Left kidney (tissue), 2 donors: Measurements from ENCODE around the gene ITGB3. TPM values are rescaled to one million over a fixed set of nuclear protein-coding genes. Genes with fewer than 3 reads are reported as not detected.
"Not testable (repeated sequence)": the region's sequence is repeated elsewhere in the genome, so short reads cannot be mapped to it uniquely, and the experiment has no call there.

Experiments
- DNase-seq: peaks from one replicate; pipeline ENCODE4 v3.0.0-alpha.2; 2013
- polyA plus RNA-seq: library from polyadenylated mRNA; unstranded; fragments of 120-200 nt; gene quantifications from one replicate; pipeline ENCODE4 v1.2.1, GENCODE V29; 2013; ENCODE audit not compliant: insufficient read length

ITGB3 gene
- polyA plus RNA-seq, 1 donor = 21.8 TPM

DNA sequence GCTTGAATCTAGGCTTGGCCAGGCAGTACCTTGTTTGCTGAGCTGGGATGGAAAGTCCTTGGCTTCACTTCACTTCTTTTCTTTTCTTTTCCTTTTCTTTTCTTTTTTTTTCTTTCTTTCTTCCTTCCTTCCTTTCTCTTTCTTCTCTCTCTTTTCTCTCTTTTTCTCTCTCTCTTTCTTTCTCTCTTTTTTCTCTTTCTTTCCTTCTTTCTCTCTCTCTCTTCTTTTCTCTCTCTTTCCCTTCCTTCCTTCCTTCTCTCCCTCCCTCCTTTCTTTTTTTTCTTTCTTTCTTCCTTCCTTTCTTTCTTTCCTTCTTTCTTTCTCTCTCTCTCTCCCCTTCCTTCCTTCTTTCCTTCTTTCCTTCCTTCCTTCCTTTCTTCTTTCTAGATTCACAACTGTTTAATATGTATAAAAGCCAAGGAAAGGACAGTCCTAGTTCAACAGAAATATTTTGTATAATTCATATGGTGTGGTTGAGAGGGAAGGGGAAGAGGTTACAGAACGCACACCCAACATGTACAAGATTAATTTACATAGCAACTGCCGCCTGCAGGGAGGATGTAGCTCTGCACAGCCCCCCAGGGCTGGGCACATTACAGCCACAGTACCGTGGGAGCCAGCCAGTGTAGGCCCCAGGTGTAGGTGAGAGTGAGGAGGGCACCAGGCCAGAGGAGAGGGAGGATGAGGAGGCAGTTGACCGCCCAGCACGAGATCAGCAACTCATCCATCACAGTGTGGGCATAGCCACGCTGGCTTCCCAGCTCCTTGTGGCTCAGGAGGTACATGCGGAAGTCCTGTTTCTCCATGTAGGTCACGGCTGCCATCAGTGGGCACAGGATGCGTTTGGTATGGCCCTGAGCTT, 9.7 kb upstream of the ITGB3 start:
- DNase-seq = no peak

DNA sequence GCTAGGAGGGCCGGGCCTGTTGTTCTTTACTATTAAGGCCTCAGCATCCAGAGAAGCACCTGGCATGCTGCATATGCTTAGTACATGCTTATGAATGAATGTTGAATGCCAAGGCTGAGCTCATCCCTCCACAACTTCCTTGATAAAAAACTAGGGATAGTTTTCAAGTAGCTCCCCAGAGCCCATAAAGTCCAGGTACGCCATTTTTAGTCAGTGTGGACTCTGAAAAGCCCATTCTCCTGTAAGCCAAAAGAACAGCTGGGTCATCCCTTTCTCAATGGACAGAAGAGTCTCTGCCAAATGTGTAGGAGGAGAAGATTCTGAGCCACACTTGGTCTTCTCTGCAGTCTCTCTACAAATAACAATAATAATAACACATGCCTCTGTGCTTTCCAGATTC, 8.9 kb upstream of the ITGB3 start:
- DNase-seq = no peak

DNA sequence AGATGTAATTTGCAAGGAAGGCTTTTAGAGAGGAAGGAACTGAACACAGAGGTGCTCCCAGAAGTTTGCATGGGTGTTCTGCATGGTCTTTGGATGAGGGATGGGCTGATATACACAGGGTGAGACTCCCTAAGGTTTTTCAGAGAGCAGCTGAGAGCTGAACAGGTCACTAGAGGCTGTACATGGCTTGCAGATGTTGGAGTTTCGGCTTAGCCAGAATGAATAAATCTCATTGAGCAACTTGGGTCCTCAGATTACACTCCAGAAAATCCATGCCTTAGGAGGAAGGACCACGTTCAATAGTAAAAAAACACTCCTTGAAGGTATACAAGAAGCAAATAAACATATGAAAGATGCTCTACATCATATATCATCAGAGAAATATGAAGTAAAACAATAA, 7.5 kb upstream of the ITGB3 start:
- no peak for DNase-seq

DNA sequence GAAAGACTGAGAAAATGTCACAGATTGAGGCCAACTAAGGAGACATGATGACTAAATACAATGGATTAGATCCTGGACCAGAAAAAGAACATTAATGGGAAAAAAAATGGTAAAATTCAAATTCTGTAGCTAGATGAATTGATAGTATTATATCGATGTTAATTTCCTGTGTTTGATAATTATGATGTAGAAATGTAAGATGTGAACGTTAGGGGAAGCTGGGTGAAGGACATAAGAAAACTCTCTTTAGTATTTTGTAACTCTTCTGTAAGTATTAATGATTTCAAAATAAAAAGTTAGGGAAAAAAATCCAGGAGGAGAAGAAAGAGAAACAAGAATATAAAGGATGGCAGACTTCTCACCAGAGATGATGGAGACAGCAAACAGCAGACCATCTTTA, 2.8 kb upstream of the ITGB3 start:
- no peak for DNase-seq

DNA sequence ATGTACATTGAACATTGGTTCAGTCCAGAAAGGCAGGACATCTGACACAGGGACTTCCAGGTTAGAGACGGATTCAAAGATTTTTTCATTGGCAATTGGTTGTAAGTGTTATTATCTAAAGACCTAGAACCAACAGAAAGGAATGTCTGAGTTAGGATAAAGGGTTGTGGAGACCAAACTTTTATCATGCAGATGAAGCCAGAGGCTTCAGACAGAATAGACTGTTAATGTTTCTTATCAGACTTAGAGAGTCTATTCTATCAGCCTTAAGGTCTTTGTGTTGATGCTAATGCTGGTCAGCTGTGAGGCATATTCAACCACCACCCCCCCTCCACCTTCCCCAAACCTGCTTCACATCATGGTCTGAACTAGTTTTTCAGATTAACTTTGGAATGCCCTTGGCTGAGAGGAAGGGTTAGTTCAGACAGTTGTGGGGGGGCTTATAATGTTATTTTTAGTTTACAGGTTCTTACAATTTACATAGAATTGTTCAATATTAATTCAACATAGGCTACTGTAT, 2.1 kb upstream of the ITGB3 start:
- no peak for DNase-seq

DNA sequence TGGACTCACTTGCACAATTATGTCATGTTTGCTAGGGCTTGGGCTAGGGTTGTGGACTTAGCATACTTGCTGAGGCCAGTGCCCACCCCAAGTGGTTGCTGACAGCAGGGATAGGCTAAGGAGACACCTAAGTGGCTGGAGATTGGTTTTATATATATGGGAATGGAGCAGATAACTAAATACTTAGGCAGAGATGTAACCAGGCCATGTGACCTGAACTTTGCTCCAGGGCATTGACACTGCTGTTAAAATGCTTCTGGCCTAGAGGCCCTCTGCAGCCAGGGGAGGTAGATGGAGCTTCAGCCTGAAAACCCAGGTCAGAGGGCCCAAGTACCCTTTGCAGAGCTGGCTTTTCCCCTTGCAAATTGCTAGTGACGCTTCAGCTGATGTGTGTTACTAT, 1.4 kb upstream of the ITGB3 start:
- no peak for DNase-seq

DNA sequence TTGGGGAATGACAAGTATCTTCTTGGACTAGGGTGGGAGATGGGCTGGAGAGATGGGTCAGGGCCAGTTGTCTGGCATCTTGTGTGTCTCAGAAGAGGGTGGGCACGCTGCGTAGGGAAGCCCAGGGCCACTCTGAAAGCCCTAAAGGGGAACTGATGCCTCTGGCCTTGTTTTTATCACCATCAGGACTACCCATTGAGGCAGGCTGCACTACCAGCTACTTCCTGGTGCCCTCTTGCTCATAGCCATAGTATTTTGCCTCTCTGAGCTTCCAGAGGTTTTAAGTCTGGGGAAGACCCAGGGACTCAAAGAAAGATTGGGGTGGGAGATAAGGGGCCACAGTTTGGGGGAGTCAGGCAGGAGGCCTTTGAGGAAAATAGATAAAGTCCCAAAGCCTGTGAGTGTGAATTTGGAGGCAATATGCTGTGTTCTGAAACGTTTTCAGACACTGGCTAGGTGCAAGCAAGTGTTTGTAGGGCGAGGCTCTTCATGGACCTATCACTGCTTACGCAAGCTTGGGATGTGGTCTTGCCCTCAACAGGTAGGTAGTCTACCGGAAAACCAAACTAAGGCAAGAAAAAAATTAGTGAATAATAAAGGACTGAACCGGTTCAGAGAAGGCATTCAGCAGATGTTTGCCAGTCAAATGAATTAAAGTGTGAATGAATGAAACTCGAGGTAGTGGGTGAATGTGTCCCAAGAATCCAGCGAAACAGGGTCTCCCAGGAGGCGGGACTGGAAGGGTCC, 688 bp upstream of the ITGB3 start:
- DNase-seq = no peak

DNA sequence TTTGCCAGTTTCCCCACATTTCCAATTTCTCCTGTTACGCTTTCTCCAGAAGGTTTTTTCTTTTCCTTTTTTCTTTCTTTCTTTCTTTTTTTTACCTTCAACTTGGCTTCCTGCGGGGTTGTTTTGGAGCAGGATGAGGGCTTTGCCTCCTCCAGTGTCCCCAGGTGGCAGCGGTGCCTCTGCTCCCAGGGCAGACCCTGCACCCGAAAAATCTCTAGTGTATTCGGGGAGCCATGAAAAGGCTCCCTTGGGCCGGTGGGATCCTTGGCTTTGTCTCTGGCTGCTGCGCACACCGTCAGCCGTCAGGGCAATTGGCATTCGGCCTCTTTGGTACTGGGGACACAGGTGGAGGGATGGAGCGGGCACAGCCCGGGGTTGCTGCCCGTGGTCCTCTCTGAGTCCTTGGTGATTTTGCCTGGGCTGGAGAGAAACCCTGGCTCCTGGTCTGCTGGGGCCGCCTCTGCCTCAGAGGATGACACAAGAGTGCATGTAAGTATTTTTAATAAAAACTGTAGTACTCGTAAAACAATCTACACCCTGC, 846 bp downstream of the ITGB3 start:
- DNase-seq = no peak

DNA sequence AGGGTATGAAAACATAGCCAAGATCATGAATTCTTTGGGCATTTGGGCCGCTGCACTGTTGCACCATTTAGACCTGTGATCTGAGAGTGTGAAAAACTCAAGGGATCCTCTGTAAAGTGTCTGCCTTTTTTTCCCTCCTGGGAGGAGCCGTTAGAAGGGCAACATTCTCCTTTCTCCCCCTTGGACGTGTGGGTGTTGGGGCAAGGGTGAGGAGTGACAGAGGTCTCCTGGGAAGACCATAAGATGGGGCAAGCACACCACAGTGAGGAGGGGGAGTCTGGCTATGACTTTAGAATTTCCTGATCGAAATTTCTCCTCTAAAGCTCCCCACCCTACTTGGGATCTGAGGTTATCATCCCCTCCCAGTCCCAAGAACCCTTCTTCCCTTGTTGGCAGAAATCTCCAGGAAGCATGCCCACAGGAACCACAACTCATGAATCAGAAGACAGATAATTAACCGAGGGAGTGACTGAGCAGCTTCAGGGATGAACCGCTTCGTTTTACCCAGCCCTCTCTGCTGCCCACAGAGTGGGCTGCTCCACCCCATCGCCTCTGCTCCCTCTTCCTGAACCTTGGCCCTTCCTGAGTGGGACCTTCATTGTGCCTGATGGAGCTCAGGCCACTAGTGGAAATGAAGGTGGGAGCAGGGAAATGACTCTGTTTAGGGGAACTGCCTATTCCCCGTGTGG, 4.2 kb downstream of the ITGB3 start:
- no peak for DNase-seq

DNA sequence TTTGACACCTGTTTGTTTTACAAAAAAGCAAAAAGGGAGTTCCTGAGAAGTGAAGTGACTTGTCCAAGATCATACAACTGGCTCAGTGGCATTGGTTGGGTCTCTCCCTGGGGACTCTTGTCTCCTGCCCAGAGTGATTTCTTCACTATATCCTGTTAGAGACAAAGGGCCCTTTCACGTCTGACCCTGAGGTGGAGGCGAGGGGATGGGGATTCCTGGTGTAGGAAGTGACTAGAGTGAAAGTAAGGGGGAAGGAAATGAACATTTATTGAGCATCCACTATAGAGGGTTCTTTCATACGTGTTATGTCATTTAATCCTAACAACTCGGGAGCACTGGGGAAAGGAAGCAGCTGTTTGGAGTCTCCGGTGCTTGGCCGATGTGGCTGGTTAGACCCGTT, 9.0 kb downstream of the ITGB3 start:
- no peak for DNase-seq

DNA sequence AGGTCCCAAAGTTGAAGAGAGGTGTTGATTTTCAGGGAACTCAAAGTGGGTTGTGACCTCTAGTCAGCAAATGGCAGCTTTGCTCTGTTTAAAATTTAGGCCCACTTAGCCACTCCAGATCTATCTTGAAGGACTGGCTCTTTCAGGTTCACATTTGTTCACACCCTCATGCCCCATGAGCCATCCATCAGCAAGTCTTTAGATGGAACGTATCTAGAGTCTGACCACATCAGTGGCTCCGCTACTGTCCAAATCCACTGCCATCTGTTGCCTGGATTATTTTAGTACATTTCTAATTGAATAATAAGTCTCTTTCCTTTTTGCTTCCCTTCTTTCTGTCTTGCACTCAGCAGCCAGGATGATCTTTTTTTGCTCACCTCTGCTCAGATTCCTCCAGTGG, 10.5 kb downstream of the ITGB3 start:
- DNase-seq = no peak

DNA sequence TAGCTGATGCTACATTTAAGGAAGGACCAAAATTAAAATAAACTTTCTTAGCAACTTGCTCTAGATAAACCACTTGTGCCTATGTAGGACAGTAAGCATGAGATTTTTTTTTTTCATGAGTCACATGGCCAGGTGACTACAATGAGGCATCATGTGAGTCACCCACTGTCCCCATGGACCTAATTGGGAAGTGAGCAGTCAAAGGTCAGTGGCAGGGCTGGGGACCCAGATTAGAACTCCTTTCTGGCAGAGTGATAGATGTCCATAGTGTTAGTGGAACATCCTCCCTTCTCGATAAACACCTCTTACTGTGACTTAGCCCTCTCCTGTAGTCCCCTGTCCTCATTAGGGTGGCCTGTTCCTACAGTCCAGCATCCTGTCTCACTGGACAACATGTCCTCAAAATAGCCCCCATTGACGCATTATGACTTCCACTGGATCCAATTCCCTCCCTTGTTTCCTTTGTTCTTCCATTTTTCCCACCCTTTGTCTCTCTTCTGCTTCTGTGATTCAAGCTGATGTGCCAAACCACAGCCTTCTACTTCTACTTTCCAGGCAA, 12.4 kb downstream of the ITGB3 start:
- DNase-seq = no peak

DNA sequence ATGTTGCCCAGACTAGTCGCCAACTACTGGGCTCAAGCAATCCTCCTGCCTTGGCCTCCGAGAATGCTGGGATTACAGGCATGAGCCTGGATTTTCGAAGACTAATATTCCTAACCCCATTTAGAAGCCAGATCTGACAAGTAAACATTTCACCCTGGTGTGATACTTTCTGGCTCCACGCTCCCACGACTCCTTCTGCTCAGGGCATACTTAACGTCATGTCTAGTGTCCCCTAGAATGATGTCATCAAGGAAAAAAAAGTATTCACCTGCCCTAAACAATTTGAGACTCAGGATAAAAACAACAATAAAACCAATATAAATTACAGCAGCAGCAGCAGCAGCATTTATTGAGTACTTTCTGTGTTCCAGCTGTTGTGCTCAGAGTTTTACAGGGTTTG, 13.2 kb downstream of the ITGB3 start:
- DNase-seq = no peak

DNA sequence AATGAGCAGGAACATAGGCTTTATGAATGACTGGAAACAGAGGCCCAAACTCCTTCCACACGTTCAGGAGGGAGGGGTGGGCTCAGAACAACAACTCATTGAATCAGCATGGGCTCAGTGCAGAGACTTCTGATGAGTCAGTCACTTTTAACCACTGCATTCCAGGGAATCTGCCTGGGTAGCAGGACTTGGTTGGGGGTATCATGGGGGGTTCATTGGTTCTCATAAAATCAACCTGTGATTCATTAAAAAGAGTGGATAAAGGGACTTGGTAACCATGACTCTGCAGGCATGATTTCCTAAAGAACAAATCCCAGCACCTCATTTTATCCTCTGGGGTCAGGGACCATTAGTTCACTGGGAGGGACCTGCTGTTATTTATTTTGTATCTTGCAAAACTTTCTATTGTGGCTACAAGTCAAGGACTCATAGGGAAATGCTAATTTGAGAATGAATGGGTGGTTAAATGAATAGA, 13.8 kb downstream of the ITGB3 start:
- no peak for DNase-seq

DNA sequence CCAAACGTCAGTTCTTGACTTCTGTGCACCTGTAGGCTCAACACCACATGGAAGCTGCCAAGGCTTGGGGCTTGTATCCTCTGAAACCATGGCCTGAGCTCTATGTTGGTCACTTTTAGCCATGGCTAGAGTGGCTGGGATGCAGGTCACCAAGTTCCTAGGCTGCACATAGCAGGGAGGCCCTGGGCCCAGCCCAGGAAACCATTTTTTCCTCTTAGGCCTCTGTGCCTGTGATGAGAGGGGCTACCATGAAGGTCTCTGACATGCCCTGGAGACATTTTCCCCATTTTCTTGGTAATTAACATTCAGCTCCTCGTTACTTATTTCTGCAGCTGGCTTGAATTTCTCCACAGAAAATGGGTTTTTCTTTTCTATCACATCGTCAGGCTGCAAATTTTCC, 15.3 kb downstream of the ITGB3 start:
- DNase-seq = not testable (repeated sequence)

DNA sequence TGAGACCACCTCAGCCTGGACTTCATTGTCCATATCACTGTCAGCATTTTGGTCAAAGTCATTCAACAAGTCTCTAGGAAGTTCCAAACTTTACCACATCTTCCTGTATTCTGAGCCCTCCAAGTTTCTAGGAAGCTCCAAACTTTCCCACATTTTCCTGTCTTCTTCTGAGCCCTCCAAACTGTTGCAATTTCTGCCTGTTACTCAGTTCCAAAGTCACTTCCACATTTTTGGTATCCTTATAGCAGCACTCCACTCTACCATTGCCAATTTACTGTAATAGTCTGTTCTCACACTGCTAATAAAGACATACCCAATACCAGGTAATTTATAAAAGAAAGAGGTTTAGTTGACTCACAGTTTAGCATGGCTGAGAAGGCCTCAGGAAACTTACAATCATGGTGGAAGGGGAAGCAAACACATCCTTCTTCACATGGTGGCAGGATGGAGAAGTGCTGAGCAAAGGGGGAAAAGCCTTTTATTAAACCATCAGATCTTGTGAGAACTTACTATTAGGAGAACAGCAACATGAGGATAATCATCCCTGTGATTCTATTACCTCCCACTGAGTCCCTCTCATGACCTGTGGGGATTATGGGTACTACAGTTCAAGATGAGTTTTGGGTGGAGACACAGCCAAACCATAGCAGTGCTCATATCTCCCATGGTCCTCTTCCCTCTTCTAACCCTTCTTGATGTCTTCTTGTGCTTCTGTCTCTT, 16.1 kb downstream of the ITGB3 start:
- DNase-seq = not testable (repeated sequence)

DNA sequence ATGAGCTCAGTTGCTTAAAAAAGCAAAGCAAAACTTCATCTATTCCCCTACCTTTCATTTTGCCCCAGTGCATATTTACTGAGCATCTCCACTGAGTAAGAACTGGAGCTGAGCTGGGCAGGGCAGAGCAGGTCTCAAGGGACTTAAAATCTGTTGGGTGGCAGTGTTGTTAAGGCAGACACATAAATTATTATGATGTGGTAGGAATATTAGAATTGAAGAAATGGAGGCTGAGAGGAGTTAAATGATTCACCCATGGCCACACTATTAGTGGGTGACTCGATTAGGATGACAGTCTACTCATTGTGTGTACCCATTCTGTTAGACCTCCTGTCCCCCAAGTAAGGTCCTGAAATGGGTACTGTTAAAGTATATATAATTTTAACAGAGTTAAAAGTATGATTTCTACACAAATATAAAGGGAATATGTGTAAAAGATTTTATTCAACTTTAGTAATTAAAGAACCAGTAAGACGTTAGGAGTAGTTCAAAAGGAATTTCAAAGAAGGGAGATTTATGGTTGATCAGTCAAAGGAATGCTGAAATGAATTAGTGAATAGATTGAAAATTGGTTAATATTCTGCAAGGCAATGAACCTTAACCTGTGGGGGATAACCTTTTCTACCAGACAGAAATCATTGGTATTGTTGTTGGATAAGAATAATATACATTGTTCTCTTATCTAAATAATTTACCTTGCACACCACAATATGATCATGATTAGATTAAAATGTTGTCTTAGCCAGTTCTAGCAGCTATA, 17.5 kb downstream of the ITGB3 start:
- no peak for DNase-seq

DNA sequence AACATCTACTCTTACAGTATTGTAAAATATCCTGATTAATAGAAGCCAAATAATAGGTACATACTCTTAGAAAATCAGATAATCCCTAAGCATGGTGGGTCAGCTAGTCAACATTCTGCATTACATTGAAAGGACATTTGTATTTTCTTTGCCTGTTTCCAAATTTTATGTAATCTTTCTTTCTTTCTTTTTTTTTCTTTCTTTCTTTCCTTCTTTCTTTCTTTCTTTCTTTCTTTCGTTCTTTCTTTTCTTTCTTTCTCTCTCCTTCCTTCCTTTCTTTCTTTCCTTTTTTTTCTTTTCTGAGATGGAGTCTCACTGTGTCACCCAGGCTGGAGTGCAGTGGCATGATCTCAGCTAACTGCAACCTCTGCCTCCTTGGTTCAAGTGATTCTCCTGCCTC, 18.9 kb downstream of the ITGB3 start:
- no peak for DNase-seq

DNA sequence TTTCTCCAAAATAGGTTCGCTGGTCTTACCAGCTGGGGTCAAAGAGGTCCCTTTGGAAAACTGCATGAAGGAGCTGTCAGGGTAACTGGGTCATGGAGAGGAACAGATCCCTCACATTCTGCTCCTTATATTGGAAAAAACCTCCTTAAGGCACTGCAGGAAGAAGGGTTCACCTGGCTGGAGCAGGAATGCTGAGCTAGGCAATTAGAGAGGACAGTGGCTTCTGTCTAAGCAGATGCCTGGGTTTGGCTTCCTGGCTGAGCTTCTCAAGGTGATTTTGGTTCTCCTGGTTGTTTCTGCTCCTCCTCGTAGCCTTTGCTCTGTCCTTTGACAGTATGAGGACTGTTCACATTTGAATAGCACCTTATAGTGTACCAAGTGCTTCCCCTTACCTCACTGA, 19.6 kb downstream of the ITGB3 start:
- DNase-seq = no peak

DNA sequence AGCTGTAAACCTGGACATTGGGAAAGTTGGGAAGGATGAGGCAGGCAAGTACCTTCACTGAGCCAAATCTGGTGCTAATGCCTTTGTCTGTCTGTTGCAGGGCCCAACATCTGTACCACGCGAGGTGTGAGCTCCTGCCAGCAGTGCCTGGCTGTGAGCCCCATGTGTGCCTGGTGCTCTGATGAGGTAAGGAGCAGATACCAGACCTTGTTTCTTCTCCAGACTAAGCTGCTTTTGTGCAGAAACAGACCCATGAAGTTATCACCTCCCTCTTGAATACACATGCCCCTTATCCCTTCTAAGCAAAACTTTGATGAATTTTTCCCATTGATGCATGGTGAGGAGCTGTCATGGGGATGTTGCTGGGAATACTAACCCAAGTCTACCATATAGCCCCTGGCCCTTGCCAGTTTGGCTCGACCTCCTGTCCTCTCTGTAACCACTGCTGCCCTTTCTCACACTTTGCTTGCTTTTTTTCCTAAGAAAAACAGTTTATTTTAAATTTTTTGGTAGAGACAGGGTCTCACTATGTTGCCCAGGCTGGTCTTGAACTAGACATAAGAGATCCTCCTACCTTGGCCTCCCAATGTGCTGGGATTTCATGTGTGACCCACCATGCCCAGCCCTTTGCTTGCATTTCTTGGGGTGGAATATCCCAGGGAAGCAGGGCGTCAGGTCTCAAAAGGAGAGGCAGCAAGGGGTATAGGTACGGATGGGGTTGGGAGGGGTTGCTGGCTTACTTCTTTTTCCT, 20.9 kb downstream of the ITGB3 start:
- no peak for DNase-seq
